ENCODE data around the gene MPV17. TPM values are rescaled to one million over a fixed set of nuclear protein-coding genes. Genes with fewer than 3 reads are reported as not detected.
A peak's percentile ranks its signal among the peaks of the same experiment; 100 is the strongest.

Gene MPV17
- total RNA-seq, 2 donors from 2014 or later = 46.6 to 59.6 TPM

GRCh38 chr2:27282892-27283291 is 40.0 kb downstream of the MPV17 start:
- 52 to 60% methylated on average over 5 of the region's 5 CpGs for WGBS, 2 experiments (ENCODE audit: insufficient coverage in 1 of 2, insufficient read length in 1 of 2)
- H3K27me3 ChIP-seq (ENCODE audit: control insufficient read depth, insufficient read depth, low read length, poor library complexity, severe bottlenecking) = no peaks in the 10 kb centered on the region
- Mint-ChIP-seq H3K27me3 (ENCODE audit: insufficient read depth) (peaks cover 10% of the 10 kb centered on the region), H3K27ac (peak overlapping the region; percentile 90), H3K4me1 (peaks cover 19% of the 10 kb centered on the region), H3K4me3 (peak overlapping the region; percentile 38), H3K9me3 (no peaks in the 10 kb centered on the region), H3K36me3 (ENCODE audit: low read depth) (no peaks in the 10 kb centered on the region)
- DNase-seq = peak; percentile 77
- no peaks in the 10 kb centered on the region for H3K9me3 ChIP-seq (ENCODE audit: control insufficient read depth, low read length)
- TF ChIP-seq, protein P1, sequence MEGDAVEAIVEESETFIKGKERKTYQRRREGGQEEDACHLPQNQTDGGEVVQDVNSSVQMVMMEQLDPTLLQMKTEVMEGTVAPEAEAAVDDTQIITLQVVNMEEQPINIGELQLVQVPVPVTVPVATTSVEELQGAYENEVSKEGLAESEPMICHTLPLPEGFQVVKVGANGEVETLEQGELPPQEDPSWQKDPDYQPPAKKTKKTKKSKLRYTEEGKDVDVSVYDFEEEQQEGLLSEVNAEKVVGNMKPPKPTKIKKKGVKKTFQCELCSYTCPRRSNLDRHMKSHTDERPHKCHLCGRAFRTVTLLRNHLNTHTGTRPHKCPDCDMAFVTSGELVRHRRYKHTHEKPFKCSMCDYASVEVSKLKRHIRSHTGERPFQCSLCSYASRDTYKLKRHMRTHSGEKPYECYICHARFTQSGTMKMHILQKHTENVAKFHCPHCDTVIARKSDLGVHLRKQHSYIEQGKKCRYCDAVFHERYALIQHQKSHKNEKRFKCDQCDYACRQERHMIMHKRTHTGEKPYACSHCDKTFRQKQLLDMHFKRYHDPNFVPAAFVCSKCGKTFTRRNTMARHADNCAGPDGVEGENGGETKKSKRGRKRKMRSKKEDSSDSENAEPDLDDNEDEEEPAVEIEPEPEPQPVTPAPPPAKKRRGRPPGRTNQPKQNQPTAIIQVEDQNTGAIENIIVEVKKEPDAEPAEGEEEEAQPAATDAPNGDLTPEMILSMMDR (conservative IDR thresholded peaks at IDR 0.05) = no peak
- H3K4me3 ChIP-seq (ENCODE audit: low read length) = no peak overlapping the region
- H3K4me1 ChIP-seq (ENCODE audit: control insufficient read depth, insufficient read depth, low read length) = peaks cover 16% of the 10 kb centered on the region
- H3K36me3 ChIP-seq (ENCODE audit: control insufficient read depth, insufficient read depth, low read length) = no peaks in the 10 kb centered on the region
- H3K27ac ChIP-seq (ENCODE audit: low read depth, low read length) = no peak overlapping the region
- H3K9ac ChIP-seq (ENCODE audit: extremely low read depth, low read length, poor library complexity, severe bottlenecking) = no peak overlapping the region

DNA sequence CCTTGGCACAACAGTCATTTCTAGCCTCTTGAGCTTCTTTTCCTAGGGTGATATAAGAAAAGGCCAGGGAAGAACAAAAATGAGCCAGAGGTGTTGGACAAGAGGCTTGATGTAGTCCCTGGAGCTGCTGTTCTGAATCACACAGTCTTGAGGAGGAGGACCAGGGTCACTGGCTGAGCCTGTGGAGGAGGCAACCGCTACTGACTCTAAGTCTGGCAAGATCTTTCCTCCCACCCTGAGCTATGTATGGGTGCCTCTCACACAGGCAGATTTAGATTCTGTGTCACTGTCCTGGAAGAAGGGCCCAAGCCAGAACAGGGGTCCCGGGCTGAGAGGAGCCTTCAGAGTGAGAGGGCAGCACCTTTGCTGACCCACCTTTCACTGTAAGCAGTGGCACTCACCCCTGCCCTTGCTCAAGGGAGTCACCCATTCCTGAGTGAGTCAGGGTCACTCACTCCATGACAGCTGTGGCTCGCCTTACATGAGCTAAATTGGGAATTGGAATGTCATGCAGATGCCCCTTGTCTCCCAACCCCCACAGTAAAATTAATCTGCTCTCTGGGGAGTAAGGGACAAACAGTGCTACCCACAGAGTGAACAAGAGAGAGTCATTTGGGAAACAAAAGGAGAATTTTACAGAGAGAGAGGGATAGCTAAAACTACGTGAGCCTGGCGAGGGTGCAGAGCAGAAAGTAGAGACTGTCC is 40.9 kb downstream of the MPV17 start, which contains the start of gene TRIM54:
TRIM54 (plus strand) TSS at position 575 of the 705 bp plus-strand sequence. CDS start 303 bp downstream, outside the sequence.
- TF ChIP-seq, protein P1 (conservative IDR thresholded peaks at IDR 0.05) = no peak
- Histone ChIP-seq H3K36me3 (ENCODE audit: control insufficient read depth, insufficient read depth, low read length) (no peaks in the 10 kb centered on the region), H3K4me3 (ENCODE audit: low read length) (no peak within 1 kb of the TSS), H3K4me1 (ENCODE audit: control insufficient read depth, insufficient read depth, low read length) (peaks cover 16% of the 10 kb centered on the region), H3K27ac (ENCODE audit: low read depth, low read length) (no peak within 1 kb of the TSS), H3K9me3 (ENCODE audit: control insufficient read depth, low read length) (no peaks in the 10 kb centered on the region), H3K9ac (ENCODE audit: extremely low read depth, low read length, poor library complexity, severe bottlenecking) (no peak within 1 kb of the TSS), H3K27me3 (ENCODE audit: control insufficient read depth, insufficient read depth, low read length, poor library complexity, severe bottlenecking) (no peaks in the 10 kb centered on the region)
- Mint-ChIP-seq H3K4me3 (peak within 1 kb of the TSS; percentile 38), H3K27ac (peak within 1 kb of the TSS; percentile 90), H3K36me3 (ENCODE audit: low read depth) (no peaks in the 10 kb centered on the region), H3K27me3 (ENCODE audit: insufficient read depth) (peaks cover 15% of the 10 kb centered on the region), H3K9me3 (no peaks in the 10 kb centered on the region), H3K4me1 (peaks cover 19% of the 10 kb centered on the region)
- peak; percentile 70 for DNase-seq
- 54 to 73% methylated on average over 3 to 5 of the region's 5 CpGs for WGBS, 2 experiments (ENCODE audit: insufficient coverage in 1 of 2, insufficient read length in 1 of 2)

- no peak overlapping the region for H3K27ac Mint-ChIP-seq
- H3K4me1 ChIP-seq (ENCODE audit: control insufficient read depth, insufficient read depth, low read length) = peaks cover 18% of the 10 kb centered on the region
- TF ChIP-seq, protein P1 (conservative IDR thresholded peaks at IDR 0.05) = no peak
- H3K4me3 Mint-ChIP-seq = no peak overlapping the region
- H3K4me3 ChIP-seq (ENCODE audit: low read length) = no peak overlapping the region
- no peaks in the 10 kb centered on the region for H3K36me3 ChIP-seq (ENCODE audit: control insufficient read depth, insufficient read depth, low read length)
- H3K27me3 Mint-ChIP-seq (ENCODE audit: insufficient read depth) = peaks cover 18% of the 10 kb centered on the region
- H3K27me3 ChIP-seq (ENCODE audit: control insufficient read depth, insufficient read depth, low read length, poor library complexity, severe bottlenecking) = no peaks in the 10 kb centered on the region
- no peak for DNase-seq
- H3K36me3 Mint-ChIP-seq (ENCODE audit: low read depth) = no peaks in the 10 kb centered on the region
- no peaks in the 10 kb centered on the region for H3K9me3 ChIP-seq (ENCODE audit: control insufficient read depth, low read length)
- no peak overlapping the region for H3K27ac ChIP-seq (ENCODE audit: low read depth, low read length)
- 95 to 100% methylated on average over 2 to 3 of the region's 3 CpGs for WGBS, 2 experiments (ENCODE audit: insufficient coverage in 1 of 2, insufficient read length in 1 of 2)
- H3K9ac ChIP-seq (ENCODE audit: extremely low read depth, low read length, poor library complexity, severe bottlenecking) = no peak overlapping the region
- H3K9me3 Mint-ChIP-seq = no peaks in the 10 kb centered on the region
- peaks cover 23% of the 10 kb centered on the region for H3K4me1 Mint-ChIP-seq
Observed at GRCh38 chr2:27281442-27281841, 41.5 kb downstream of the MPV17 start.

All from endodermal cell (in vitro differentiated cells).